ENCODE results near the gene CNOT4. TPM values are rescaled to one million over a fixed set of nuclear protein-coding genes. Genes with fewer than 3 reads are reported as not detected.

The CNOT4 gene
- total RNA-seq, 3 donors from 2014 or later (not counting 1 experiment from before 2014, with no cell fraction given) = 40.6 to 47.1 (median 40.7) TPM

DNA sequence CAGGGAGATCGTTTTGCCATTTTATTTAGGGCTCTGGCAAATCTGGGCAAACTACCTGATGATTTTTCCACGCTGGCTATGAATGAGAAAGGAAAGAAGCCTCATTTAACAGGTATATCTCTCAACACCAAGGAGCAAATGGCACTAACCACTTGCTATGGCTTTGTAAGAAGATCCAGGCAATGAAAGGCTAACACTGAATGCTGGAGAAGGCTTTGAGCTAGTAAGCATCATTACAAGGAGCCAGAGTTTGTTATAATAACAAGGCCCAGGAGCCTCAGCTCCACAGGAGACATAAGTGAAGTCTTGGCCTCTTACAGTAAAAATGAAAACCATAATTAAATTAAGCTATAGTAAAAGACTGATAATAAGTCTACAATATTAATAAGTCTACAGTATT lies 123.1 kb downstream of the CNOT4 start:
- Mint-ChIP-seq H3K4me3 (no peak overlapping the region), H3K4me1 (no peaks in the 10 kb centered on the region)
- intact Hi-C loops (cut with micrococcal nuclease) = no loop called here

DNA sequence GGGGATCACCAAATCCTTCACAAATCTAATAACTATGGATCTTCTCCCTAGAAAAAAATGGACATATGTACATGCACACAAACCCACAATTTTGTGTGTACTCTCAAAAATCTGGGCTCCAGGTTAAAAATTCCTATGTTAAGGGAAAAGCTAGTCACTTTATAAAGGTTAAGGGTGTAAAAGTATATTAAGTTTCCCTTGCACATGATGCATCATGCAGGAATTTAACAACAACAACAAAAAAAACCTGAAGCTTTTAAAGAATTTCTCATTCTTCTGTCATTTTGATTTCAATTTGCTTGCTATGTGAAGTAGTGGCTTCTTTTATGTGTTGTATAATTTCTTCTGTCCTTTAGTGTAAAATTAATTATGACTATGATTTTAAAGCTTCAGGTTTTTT lies 123.7 kb downstream of the CNOT4 start:
- TF ChIP-seq, protein P1, sequence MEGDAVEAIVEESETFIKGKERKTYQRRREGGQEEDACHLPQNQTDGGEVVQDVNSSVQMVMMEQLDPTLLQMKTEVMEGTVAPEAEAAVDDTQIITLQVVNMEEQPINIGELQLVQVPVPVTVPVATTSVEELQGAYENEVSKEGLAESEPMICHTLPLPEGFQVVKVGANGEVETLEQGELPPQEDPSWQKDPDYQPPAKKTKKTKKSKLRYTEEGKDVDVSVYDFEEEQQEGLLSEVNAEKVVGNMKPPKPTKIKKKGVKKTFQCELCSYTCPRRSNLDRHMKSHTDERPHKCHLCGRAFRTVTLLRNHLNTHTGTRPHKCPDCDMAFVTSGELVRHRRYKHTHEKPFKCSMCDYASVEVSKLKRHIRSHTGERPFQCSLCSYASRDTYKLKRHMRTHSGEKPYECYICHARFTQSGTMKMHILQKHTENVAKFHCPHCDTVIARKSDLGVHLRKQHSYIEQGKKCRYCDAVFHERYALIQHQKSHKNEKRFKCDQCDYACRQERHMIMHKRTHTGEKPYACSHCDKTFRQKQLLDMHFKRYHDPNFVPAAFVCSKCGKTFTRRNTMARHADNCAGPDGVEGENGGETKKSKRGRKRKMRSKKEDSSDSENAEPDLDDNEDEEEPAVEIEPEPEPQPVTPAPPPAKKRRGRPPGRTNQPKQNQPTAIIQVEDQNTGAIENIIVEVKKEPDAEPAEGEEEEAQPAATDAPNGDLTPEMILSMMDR (IDR thresholded peaks at IDR 0.05) = no peak

More for the DNA sequence above, 123.1 kb downstream of the CNOT4 start:
- Histone ChIP-seq H3K9me3 (ENCODE audit: control insufficient read depth, insufficient read depth, low read length) (no peaks in the 10 kb centered on the region), H3K4me1 (ENCODE audit: control insufficient read depth, insufficient read depth, low read length) (no peaks in the 10 kb centered on the region), H3K36me3 (ENCODE audit: control insufficient read depth, insufficient read depth, low read length) (peaks cover 9% of the 10 kb centered on the region), H3K27me3 (ENCODE audit: control insufficient read depth, insufficient read depth, low read length) (no peaks in the 10 kb centered on the region), H3K27ac (ENCODE audit: low read length) (no peak overlapping the region), H3K4me3 (ENCODE audit: low read length) (no peak overlapping the region)
- H3K36me3 Mint-ChIP-seq = no peaks in the 10 kb centered on the region
- 100% methylated on average over 1 of the region's 2 CpGs for WGBS (ENCODE audit: insufficient coverage)
- TF ChIP-seq, protein P1 (IDR thresholded peaks at IDR 0.05) = no peak
- ATAC-seq (no peak), DNase-seq (no peak)
- H3K27me3 Mint-ChIP-seq (ENCODE audit: low read depth in 2 of 2) = no peaks in the 10 kb centered on the region
- no peak overlapping the region for H3K27ac Mint-ChIP-seq
- H3K9me3 Mint-ChIP-seq = no peaks in the 10 kb centered on the region

DNA sequence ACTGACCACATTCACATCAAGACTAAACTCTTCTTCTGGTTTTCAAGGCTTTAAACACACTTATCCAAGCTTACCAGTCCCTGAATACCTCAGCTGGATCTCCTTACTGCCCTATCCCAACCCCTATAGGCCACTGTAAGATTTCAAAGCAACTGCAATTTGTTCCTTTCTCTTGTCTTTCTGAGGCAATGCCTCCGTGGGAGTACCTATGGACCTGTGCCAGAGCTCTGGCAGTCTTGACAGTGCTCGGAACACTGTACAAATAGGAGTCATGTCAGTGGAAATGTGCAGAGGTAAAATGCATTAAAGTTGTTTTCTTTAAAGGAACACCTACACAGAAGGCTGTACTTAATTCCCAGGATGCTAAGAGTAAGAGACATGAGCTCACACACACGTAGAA lies 124.7 kb downstream of the CNOT4 start:
- Histone ChIP-seq H3K27me3 (ENCODE audit: control insufficient read depth, insufficient read depth, low read length) (no peaks in the 10 kb centered on the region), H3K27ac (ENCODE audit: low read length) (no peak overlapping the region), H3K4me3 (ENCODE audit: low read length) (no peak overlapping the region), H3K9me3 (ENCODE audit: control insufficient read depth, insufficient read depth, low read length) (no peaks in the 10 kb centered on the region), H3K36me3 (ENCODE audit: control insufficient read depth, insufficient read depth, low read length) (peaks cover 8% of the 10 kb centered on the region), H3K4me1 (ENCODE audit: control insufficient read depth, insufficient read depth, low read length) (no peaks in the 10 kb centered on the region)
- TF ChIP-seq, protein P1 (IDR thresholded peaks at IDR 0.05) = no peak
- Mint-ChIP-seq H3K27me3 (ENCODE audit: low read depth in 2 of 2) (no peaks in the 10 kb centered on the region), H3K9me3 (no peaks in the 10 kb centered on the region), H3K4me1 (no peaks in the 10 kb centered on the region), H3K4me3 (no peak overlapping the region), H3K36me3 (no peaks in the 10 kb centered on the region), H3K27ac (no peak overlapping the region)
- no peak for DNase-seq
- intact Hi-C loops (cut with micrococcal nuclease) = no loop called here
- WGBS (ENCODE audit: insufficient coverage) = 100% methylated on average over 2 of the region's 3 CpGs
- ATAC-seq = no peak

More for the DNA sequence above, 123.7 kb downstream of the CNOT4 start:
- Mint-ChIP-seq H3K4me1 (no peaks in the 10 kb centered on the region), H3K27me3 (ENCODE audit: low read depth in 2 of 2) (no peaks in the 10 kb centered on the region), H3K36me3 (no peaks in the 10 kb centered on the region), H3K4me3 (no peak overlapping the region), H3K9me3 (no peaks in the 10 kb centered on the region), H3K27ac (no peak overlapping the region)
- no peak overlapping the region for H3K4me3 ChIP-seq (ENCODE audit: low read length)
- H3K36me3 ChIP-seq (ENCODE audit: control insufficient read depth, insufficient read depth, low read length) = peaks cover 9% of the 10 kb centered on the region
- DNase-seq = no peak
- no peaks in the 10 kb centered on the region for H3K4me1 ChIP-seq (ENCODE audit: control insufficient read depth, insufficient read depth, low read length)
- no peaks in the 10 kb centered on the region for H3K9me3 ChIP-seq (ENCODE audit: control insufficient read depth, insufficient read depth, low read length)
- no peak for ATAC-seq
- H3K27me3 ChIP-seq (ENCODE audit: control insufficient read depth, insufficient read depth, low read length) = no peaks in the 10 kb centered on the region
- no peak overlapping the region for H3K27ac ChIP-seq (ENCODE audit: low read length)
- intact Hi-C loops (cut with micrococcal nuclease) = no loop called here

DNA sequence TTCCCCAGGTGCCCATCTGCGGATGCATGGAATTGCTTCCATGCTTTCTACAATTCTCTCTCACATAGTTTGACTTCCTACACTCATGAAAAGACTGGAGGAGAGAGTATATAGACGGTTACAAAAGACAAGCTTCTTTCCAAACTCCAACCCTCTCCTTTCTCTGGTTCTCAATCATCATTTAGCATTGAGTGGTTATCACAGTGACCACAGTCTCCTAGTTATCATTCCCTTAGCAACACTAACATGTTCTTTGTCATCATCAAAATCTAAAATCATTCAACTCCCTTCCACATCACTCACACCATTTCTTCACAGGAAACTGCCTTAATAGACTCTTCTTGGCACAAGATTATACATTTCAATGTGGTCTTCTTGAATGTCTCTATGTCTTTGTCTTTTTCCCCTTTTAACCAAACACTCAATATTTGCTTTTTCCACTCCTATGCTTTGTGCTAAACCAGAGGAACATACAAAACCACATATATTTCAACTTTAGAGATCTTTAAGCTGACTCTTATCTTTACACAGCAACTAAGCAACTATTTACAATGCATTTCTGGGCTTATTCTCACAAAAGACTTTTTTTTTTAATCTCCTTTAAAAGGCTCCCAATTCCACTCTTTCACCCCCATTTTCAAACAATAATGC lies 126.3 kb downstream of the CNOT4 start:
- no peak for ATAC-seq

More for the DNA sequence above, 126.3 kb downstream of the CNOT4 start:
- intact Hi-C loops (cut with micrococcal nuclease) = no loop called here
- TF ChIP-seq, protein P1 (IDR thresholded peaks at IDR 0.05) = no peak
- Histone ChIP-seq H3K27ac (ENCODE audit: low read length) (no peak overlapping the region), H3K4me3 (ENCODE audit: low read length) (no peak overlapping the region), H3K36me3 (ENCODE audit: control insufficient read depth, insufficient read depth, low read length) (peaks cover 6% of the 10 kb centered on the region), H3K4me1 (ENCODE audit: control insufficient read depth, insufficient read depth, low read length) (no peaks in the 10 kb centered on the region), H3K27me3 (ENCODE audit: control insufficient read depth, insufficient read depth, low read length) (no peaks in the 10 kb centered on the region), H3K9me3 (ENCODE audit: control insufficient read depth, insufficient read depth, low read length) (no peaks in the 10 kb centered on the region)
- Mint-ChIP-seq H3K4me3 (no peak overlapping the region), H3K36me3 (no peaks in the 10 kb centered on the region), H3K27me3 (ENCODE audit: low read depth in 2 of 2) (no peaks in the 10 kb centered on the region), H3K4me1 (no peaks in the 10 kb centered on the region), H3K9me3 (no peaks in the 10 kb centered on the region), H3K27ac (no peak overlapping the region)
- no peak for DNase-seq
- 88% methylated on average over 2 of the region's 2 CpGs for WGBS (ENCODE audit: insufficient coverage)
